Stomach (tissue), 9 donors: ENCODE results near the gene GALNT5. TPM values are rescaled to one million over a fixed set of nuclear protein-coding genes. Genes with fewer than 3 reads are reported as not detected.

Experiments used
- DNase-seq, 2 donors: peaks; one replicate each; pipeline versions ENCODE4 v3.0.0 to v3.0.0-alpha.2; 2013 to 2019
- H3K27ac ChIP-seq, 5 donors: fragments of 200-600 bp in 4 of 5; sonication (generic) in 4 of 5; one replicate each; pipeline ENCODE4 v1.5.1; 2013 to 2019; ENCODE audit warnings: mild to moderate bottlenecking in 1 of 5, moderate library complexity in 1 of 5
- H3K27me3 ChIP-seq, 3 donors: fragments of 200-600 bp; sonication (generic); one replicate each; pipeline ENCODE4 v1.5.1; 2017 to 2019; ENCODE audit warnings: mixed run types in 1 of 3
- H3K36me3 ChIP-seq, 4 donors: fragments of 200-600 bp; sonication (generic); 1 replicate in 3 of 4; 2 replicates in 1 of 4; pipeline ENCODE4 v1.5.1; 2016 to 2019
- H3K4me1 ChIP-seq, 4 donors: fragments of 200-600 bp; sonication (generic); one replicate each; pipeline ENCODE4 v1.5.1; 2016 to 2019
- H3K4me3 ChIP-seq, 4 donors: fragments of 200-600 bp; sonication (generic) in 3 of 4; one replicate each; pipeline ENCODE4 v1.5.1; 2016 to 2019; ENCODE audit warnings: mild to moderate bottlenecking in 1 of 4
- H3K9me3 ChIP-seq, 4 donors: fragments of 200-600 bp; sonication (generic); one replicate each; pipeline ENCODE4 v1.5.1; 2016 to 2019
- EP300 ChIP-seq: sonication (generic); formaldehyde crosslinking; IDR thresholded peaks from one replicate; pipeline ENCODE4 v1.6.1; 2017; ENCODE audit warnings: antibody characterized with exemption
- POLR2A ChIP-seq, 4 donors: fragments of 450-650 bp; IDR thresholded peaks; one replicate each; pipeline ENCODE4 v1.6.1; 2016; ENCODE audit warnings: antibody characterized with exemption in 4 of 4, control low read depth in 2 of 4, mild to moderate bottlenecking in 1 of 4, moderate library complexity in 1 of 4
- POLR2AphosphoS5 ChIP-seq, 3 donors: sonication (generic); formaldehyde crosslinking; IDR thresholded peaks; one replicate each; pipeline ENCODE4 v1.6.1; 2016; ENCODE audit warnings: antibody characterized with exemption in 3 of 3
- WGBS, 5 donors: extraction: QIAGEN DNeasy Blood & Tissue Kit in 3 of 5; methylation state at CpG; one replicate each; pipeline versions ENCODE4 v1.1.5 to v1.1.7; 2013 to 2018; 5-methylcytosine and 5-hydroxymethylcytosine counted together
- intact Hi-C: fragments of 100-400 bp; cut with DNase I; formaldehyde crosslinking; loops from one replicate; pipeline ENCODE4 v1.15.1; 2023; ENCODE audit warnings: low total_unique reads
- polyA plus RNA-seq, 3 donors: library from polyadenylated mRNA; stranded (reverse); fragments of 200-250 nt; gene quantifications; one replicate each; pipeline ENCODE4 v1.2.3, GENCODE V29; 2013
- total RNA-seq, 5 donors: library from RNA; depleted of rRNA; stranded (reverse); fragments of >200 nt; gene quantifications; one replicate each; pipeline versions ENCODE4 v1.1.0 to v1.2.3, GENCODE V29; 2014 to 2016
- TF ChIP-seq, protein P1 (sequence below), 7 experiments: fragments of 450-650 bp in 4 of 7; fragments of 200-600 bp in 3 of 7; sonication (generic) in 3 of 7; IDR thresholded peaks; one replicate each; pipeline ENCODE4 v1.5.1; 2016 to 2019; ENCODE audit warnings: antibody characterized with exemption in 7 of 7, control low read depth in 2 of 7, mild to moderate bottlenecking in 1 of 7
- donor health status: healthy with polysubstance abuse.
- donor health status: Bipolar disorder and iron deficiency.
- donor health status: healthy.

GALNT5 gene
- total and polyA plus RNA-seq, 8 donors = 1.1 to 27.5 (median 2.3) TPM

DNA sequence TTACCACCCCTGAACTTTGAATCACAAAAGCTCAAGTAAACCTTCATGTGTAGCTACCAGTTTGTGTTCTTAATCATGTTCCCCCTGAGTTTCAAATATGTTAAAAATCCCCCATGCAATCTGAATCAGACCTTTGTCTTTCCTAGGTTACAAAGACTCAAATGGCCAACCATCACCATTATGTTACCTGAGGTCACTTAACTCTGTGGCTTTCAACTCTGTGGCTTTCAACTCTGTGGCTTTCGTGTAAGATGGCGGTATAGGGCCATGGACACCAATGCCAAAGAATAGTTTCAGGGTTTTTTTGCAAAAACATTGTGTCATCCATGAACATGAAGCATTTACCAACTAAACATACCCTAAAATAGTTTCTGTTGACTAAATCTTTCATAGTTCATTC lies 61.4 kb downstream of the GALNT5 start:
- WGBS, 5 donors = 95 to 99% (median 98%) methylated on average over 2 of the region's 2 CpGs
- intact Hi-C loops = no loop called here
- Histone ChIP-seq H3K4me1 (no peaks in the 10 kb centered on the region), H3K36me3 (no peaks in the 10 kb centered on the region), H3K27me3 (no peaks in the 10 kb centered on the region), H3K27ac (no peak overlapping the region), H3K4me3 (no peak overlapping the region), H3K9me3 (no peaks in the 10 kb centered on the region)
- no peak for TF ChIP-seq EP300
- TF ChIP-seq, protein P1, sequence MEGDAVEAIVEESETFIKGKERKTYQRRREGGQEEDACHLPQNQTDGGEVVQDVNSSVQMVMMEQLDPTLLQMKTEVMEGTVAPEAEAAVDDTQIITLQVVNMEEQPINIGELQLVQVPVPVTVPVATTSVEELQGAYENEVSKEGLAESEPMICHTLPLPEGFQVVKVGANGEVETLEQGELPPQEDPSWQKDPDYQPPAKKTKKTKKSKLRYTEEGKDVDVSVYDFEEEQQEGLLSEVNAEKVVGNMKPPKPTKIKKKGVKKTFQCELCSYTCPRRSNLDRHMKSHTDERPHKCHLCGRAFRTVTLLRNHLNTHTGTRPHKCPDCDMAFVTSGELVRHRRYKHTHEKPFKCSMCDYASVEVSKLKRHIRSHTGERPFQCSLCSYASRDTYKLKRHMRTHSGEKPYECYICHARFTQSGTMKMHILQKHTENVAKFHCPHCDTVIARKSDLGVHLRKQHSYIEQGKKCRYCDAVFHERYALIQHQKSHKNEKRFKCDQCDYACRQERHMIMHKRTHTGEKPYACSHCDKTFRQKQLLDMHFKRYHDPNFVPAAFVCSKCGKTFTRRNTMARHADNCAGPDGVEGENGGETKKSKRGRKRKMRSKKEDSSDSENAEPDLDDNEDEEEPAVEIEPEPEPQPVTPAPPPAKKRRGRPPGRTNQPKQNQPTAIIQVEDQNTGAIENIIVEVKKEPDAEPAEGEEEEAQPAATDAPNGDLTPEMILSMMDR (IDR thresholded peaks at IDR 0.05) = no peak
- no peak for TF ChIP-seq POLR2AphosphoS5 (IDR thresholded peaks at IDR 0.05)
- TF ChIP-seq POLR2A (IDR thresholded peaks at IDR 0.05) = no peak
- DNase-seq = no peak

DNA sequence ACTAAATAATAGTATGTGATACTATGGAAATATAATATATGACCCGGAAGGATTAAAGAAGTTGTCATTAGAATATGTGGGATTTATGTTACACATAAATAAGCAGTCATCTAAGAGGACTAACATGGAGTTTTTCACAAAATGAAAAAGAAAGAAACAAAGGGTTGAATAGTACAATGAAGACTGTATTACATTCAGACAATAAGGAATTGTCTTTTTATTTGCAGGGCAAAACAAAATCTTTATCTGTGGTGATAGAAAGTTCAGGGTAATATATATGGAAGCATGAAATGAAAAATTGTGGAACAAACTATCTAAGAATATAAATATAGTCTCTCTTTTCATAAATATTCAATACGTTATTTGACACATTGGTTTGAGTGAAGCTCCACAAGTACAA lies 62.3 kb downstream of the GALNT5 start:
- Histone ChIP-seq H3K4me1 (peaks cover 0 to 4% (median 0%) of the 10 kb centered on the region in 4 donors), H3K27me3 (no peaks in the 10 kb centered on the region), H3K4me3 (no peak overlapping the region), H3K27ac (no peak overlapping the region), H3K36me3 (no peaks in the 10 kb centered on the region), H3K9me3 (no peaks in the 10 kb centered on the region)
- 83 to 91% (median 89%) methylated on average over 2 of the region's 2 CpGs for WGBS, 5 donors
- intact Hi-C loops = loop anchor here (10.0 kb wide), 1 partner anchor 175 kb away; no protein-coding TSS in a partner anchor
- DNase-seq = no peak
- TF ChIP-seq POLR2A (IDR thresholded peaks at IDR 0.05) (no peak), POLR2AphosphoS5 (IDR thresholded peaks at IDR 0.05) (no peak), EP300 (no peak)
- TF ChIP-seq, protein P1 (IDR thresholded peaks at IDR 0.05) = no peak

DNA sequence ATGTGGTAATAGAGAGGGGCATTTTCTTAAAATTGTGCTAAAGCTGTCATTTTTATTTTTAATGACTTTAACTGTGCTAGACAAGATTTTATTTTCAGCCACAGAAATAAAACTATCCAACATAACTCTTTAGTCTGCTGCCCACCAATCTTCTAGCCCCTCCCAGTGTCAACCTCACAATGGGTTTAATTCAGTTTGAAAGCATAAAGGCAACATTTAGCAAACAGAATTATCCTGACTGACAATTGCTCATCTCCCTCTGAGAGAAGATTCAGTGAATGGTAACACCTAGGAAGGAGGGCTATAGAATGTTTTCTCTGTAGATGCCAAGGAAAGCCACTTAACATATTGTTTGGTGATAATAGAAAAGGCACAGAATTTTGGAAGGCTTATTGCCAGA lies 62.9 kb downstream of the GALNT5 start:
- H3K4me1 ChIP-seq = peaks cover 0 to 4% (median 0%) of the 10 kb centered on the region in 4 donors
- DNase-seq = no peak
- no peaks in the 10 kb centered on the region for H3K27me3 ChIP-seq
- intact Hi-C loops = loop anchor here (10.0 kb wide), 1 partner anchor 174 kb away; no protein-coding TSS in a partner anchor
- no peak overlapping the region for H3K4me3 ChIP-seq
- TF ChIP-seq, protein P1 (IDR thresholded peaks at IDR 0.05) = no peak
- TF ChIP-seq EP300 (no peak), POLR2A (IDR thresholded peaks at IDR 0.05) (no peak), POLR2AphosphoS5 (IDR thresholded peaks at IDR 0.05) (no peak)
- H3K9me3 ChIP-seq = no peaks in the 10 kb centered on the region
- no peaks in the 10 kb centered on the region for H3K36me3 ChIP-seq
- no peak overlapping the region for H3K27ac ChIP-seq

DNA sequence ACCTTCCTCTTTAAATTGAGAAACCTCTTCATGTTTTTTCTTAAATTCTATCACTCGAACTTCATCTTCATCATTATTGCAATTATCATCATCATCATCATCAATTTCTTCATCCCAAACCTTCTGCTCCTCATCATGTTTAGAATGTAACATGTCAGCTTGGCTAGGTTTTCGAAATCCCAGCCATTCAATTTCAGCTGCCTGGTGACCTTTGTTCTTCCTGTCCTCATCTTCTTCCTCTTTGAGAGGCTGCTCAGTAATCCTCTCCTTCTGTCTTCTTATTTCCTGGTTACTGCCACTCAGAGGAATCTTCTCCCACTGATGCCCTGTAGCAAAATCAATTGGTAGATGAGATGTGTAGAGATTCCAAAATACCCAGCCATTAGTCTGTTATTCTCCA lies 64.0 kb downstream of the GALNT5 start:
- H3K36me3 ChIP-seq = no peaks in the 10 kb centered on the region
- no peaks in the 10 kb centered on the region for H3K27me3 ChIP-seq
- TF ChIP-seq POLR2AphosphoS5 (IDR thresholded peaks at IDR 0.05) = no peak
- TF ChIP-seq POLR2A (IDR thresholded peaks at IDR 0.05) = no peak
- TF ChIP-seq, protein P1 (IDR thresholded peaks at IDR 0.05) = no peak
- TF ChIP-seq EP300 = no peak
- no peak overlapping the region for H3K27ac ChIP-seq
- H3K9me3 ChIP-seq = no peaks in the 10 kb centered on the region
- H3K4me3 ChIP-seq = no peak overlapping the region
- WGBS, 5 donors = 73 to 87% (median 85%) methylated on average over 2 of the region's 2 CpGs
- DNase-seq = no peak
- peaks cover 0 to 4% (median 0%) of the 10 kb centered on the region in 4 donors for H3K4me1 ChIP-seq
- intact Hi-C loops = loop anchor here (10.0 kb wide), 1 partner anchor 173 kb away; no protein-coding TSS in a partner anchor
